T-cell (primary cell): ENCODE measurements around the gene OR51V1. TPM values are rescaled to one million over a fixed set of nuclear protein-coding genes. Genes with fewer than 3 reads are reported as not detected.

Experiments used
- ATAC-seq, 4 experiments: fragments of 200-7000 bp in 3 of 4; fragments of 150-1000 bp in 1 of 4; cut with Tn5 transposase; replicated peaks in 1 of 4; 1 replicate in 3 of 4; 2 replicates in 1 of 4; pipeline ENCODE4 v1.10.0; 2021; ENCODE audit warnings: moderate library complexity in 3 of 4, mild to moderate bottlenecking in 2 of 4, moderate number of reproducible peaks in 1 of 4
- CTCF ChIA-PET, 2 donors: fragments of 300-600 bp; sonication (Branson Sonifier 250); formaldehyde crosslinking; loops; one replicate each; lab custom pipeline; 2022; ENCODE audit warnings: antibody characterized with exemption in 2 of 2; lab: Charles Lee
- POLR2A ChIA-PET, 2 donors: fragments of 300-600 bp; sonication (Branson Sonifier 250); formaldehyde crosslinking; loops; one replicate each; lab custom pipeline; 2022; ENCODE audit warnings: antibody characterized with exemption in 2 of 2; lab: Charles Lee
- DNase-seq, 35 experiments: peaks; one replicate each; pipeline versions ENCODE4 v3.0.0 to v3.0.0-alpha.2; 2013 to 2023
- H3K27ac ChIP-seq: one replicate; pipeline ENCODE4 v1.5.1; 2013; ENCODE audit warnings: low read length
- H3K27me3 ChIP-seq, 2 experiments: replicated peaks in 1 of 2; 1 replicate in 1 of 2; 2 replicates in 1 of 2; pipeline versions ENCODE4 v1.6.1 to v1.7.0; 2013; ENCODE audit warnings: low read length in 1 of 2, mixed read lengths in 1 of 2; ENCODE audit not compliant: control insufficient read depth in 2 of 2, insufficient read depth in 2 of 2; ENCODE audit errors: extremely low read depth in 1 of 2
- H3K36me3 ChIP-seq, 2 donors: 1 replicate in 1 of 2; 2 replicates in 1 of 2; pipeline versions ENCODE4 v1.6.1 to v1.7.0; 2013; ENCODE audit warnings: low read length in 1 of 2; ENCODE audit not compliant: control insufficient read depth in 2 of 2, insufficient read depth in 1 of 2; ENCODE audit errors: extremely low read depth in 1 of 2
- H3K4me1 ChIP-seq, 2 experiments: 1 replicate in 1 of 2; 2 replicates in 1 of 2; pipeline versions ENCODE4 v1.6.1 to v1.7.0; 2013; ENCODE audit warnings: low read length in 2 of 2, mixed read lengths in 1 of 2; ENCODE audit not compliant: insufficient read depth in 2 of 2, control insufficient read depth in 1 of 2; ENCODE audit errors: extremely low read depth in 1 of 2
- H3K4me3 ChIP-seq, 2 donors: 1 replicate in 1 of 2; 2 replicates in 1 of 2; pipeline versions ENCODE4 v1.5.1 to v1.7.0; 2013; ENCODE audit warnings: mild to moderate bottlenecking in 2 of 2, low read length in 1 of 2, moderate library complexity in 1 of 2; ENCODE audit not compliant: control insufficient read depth in 1 of 2; ENCODE audit errors: extremely low read depth in 1 of 2
- H3K9me3 ChIP-seq: 2 replicates; pipeline ENCODE4 v1.7.0; 2013
- H3K27ac Mint-ChIP-seq, 2 donors: one replicate each; pipeline ENCODE4 v1.8.0; 2020 to 2021; ENCODE audit warnings: mild to moderate bottlenecking in 2 of 2, mixed read lengths in 2 of 2
- H3K27me3 Mint-ChIP-seq, 2 donors: one replicate each; pipeline ENCODE4 v1.8.0; 2021 to 2022; ENCODE audit warnings: mixed read lengths in 2 of 2
- H3K36me3 Mint-ChIP-seq: one replicate; pipeline ENCODE4 v1.8.0; 2021; ENCODE audit warnings: mixed read lengths
- H3K4me1 Mint-ChIP-seq, 3 donors: one replicate each; pipeline ENCODE4 v1.8.0; 2020 to 2022; ENCODE audit warnings: mixed read lengths in 3 of 3, mild to moderate bottlenecking in 1 of 3
- H3K4me3 Mint-ChIP-seq, 3 donors: one replicate each; pipeline ENCODE4 v1.8.0; 2020 to 2022; ENCODE audit warnings: mild to moderate bottlenecking in 3 of 3, mixed read lengths in 3 of 3, moderate library complexity in 3 of 3
- H3K9me3 Mint-ChIP-seq, 3 donors: one replicate each; pipeline ENCODE4 v1.8.0; 2020 to 2022; ENCODE audit warnings: mixed read lengths in 3 of 3
- whole genome bisulfite sequencing: methylation state at CpG from one replicate; pipeline ENCODE4 v1.1.5; 2013; ENCODE audit warnings: missing lambda C conversion rate; ENCODE audit not compliant: insufficient coverage; 5-methylcytosine and 5-hydroxymethylcytosine counted together
- total RNA-seq, 35 experiments: library from RNA in 6 of 35; stranded (reverse) in 6 of 35; fragments of 120-200 nt in 1 of 35; gene quantifications; one replicate each; pipeline versions ENCODE4 v1.2.1 to v1.2.4 and lab custom pipeline; 2013 to 2026

The OR51V1 gene
- total RNA-seq, 5 donors from 2014 or later (not counting 1 experiment from before 2014, with no cell fraction given), result not detected

GRCh38 chr11:5243816-5244180, 43.3 kb upstream of the OR51V1 start:
- no peaks in the 10 kb centered on the region for H3K9me3 Mint-ChIP-seq
- no CpG with 5 or more reads among the region's 4 CpGs for WGBS
- H3K4me3 ChIP-seq, result no peak overlapping the region
- H3K27me3 ChIP-seq, result no peaks in the 10 kb centered on the region
- peaks cover 2 to 14% of the 10 kb centered on the region in 2 donors for H3K27me3 Mint-ChIP-seq
- CTCF ChIA-PET, result no interaction called here
- no peaks in the 10 kb centered on the region for H3K9me3 ChIP-seq
- H3K27ac ChIP-seq, result no peak overlapping the region
- ATAC-seq (no peak), DNase-seq (no peak)
- H3K27ac Mint-ChIP-seq, result no peak overlapping the region
- H3K4me3 Mint-ChIP-seq, result no peak overlapping the region
- no peaks in the 10 kb centered on the region for H3K36me3 Mint-ChIP-seq
- H3K36me3 ChIP-seq, result no peaks in the 10 kb centered on the region
- POLR2A ChIA-PET, result no interaction called here
- no peaks in the 10 kb centered on the region for H3K4me1 ChIP-seq
- no peaks in the 10 kb centered on the region for H3K4me1 Mint-ChIP-seq

GRCh38 chr11:5242933-5243815, 42.7 kb upstream of the OR51V1 start:
- Mint-ChIP-seq H3K27ac (no peak overlapping the region), H3K27me3 (peaks cover 2 to 16% of the 10 kb centered on the region in 2 donors), H3K4me3 (no peak overlapping the region), H3K9me3 (no peaks in the 10 kb centered on the region), H3K4me1 (no peaks in the 10 kb centered on the region), H3K36me3 (no peaks in the 10 kb centered on the region)
- Histone ChIP-seq H3K27ac (no peak overlapping the region), H3K27me3 (no peaks in the 10 kb centered on the region), H3K36me3 (no peaks in the 10 kb centered on the region), H3K9me3 (no peaks in the 10 kb centered on the region), H3K4me1 (no peaks in the 10 kb centered on the region), H3K4me3 (no peak overlapping the region)
- no peak for DNase-seq
- POLR2A ChIA-PET, result no interaction called here
- no peak for ATAC-seq
- CTCF ChIA-PET, result no interaction called here
- 63% methylated on average over 6 of the region's 7 CpGs for WGBS

- DNase-seq, result no peak
- Histone ChIP-seq H3K4me1 (no peaks in the 10 kb centered on the region), H3K4me3 (no peak overlapping the region), H3K36me3 (no peaks in the 10 kb centered on the region), H3K27me3 (no peaks in the 10 kb centered on the region), H3K27ac (no peak overlapping the region), H3K9me3 (no peaks in the 10 kb centered on the region)
- no peak overlapping the region for H3K27ac Mint-ChIP-seq
- no CpG with 5 or more reads among the region's 2 CpGs for WGBS
- H3K4me1 Mint-ChIP-seq, result no peaks in the 10 kb centered on the region
- H3K27me3 Mint-ChIP-seq, result peaks cover 2 to 16% of the 10 kb centered on the region in 2 donors
- H3K36me3 Mint-ChIP-seq, result no peaks in the 10 kb centered on the region
- ATAC-seq, result no peak
- ChIA-PET POLR2A (no interaction called here), CTCF (no interaction called here)
- no peak overlapping the region for H3K4me3 Mint-ChIP-seq
- H3K9me3 Mint-ChIP-seq, result no peaks in the 10 kb centered on the region
These were observed 41.7 kb upstream of the OR51V1 start for GRCh38 chr11:5242208-5242607.

DNA sequence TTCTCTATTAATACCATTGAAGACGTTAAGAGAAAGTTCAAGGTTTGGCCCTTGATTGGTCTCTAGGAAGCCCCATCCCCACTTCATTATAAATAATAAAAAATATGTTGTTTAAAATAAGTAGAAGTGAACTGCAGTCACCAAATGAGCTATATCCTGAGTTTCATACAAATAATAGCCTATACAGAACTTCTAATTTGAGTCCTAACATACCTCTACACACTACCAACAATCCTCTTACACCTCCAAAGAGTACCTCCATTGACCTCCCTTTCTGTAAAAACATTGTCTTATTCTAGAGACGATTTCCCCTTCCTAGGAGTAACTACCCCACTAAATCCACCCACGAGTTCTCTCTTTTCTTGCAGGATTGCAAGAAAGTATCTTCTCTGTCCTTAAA, 41.0 kb upstream of the OR51V1 start:
- POLR2A ChIA-PET, result no interaction called here
- no peak for DNase-seq
- Mint-ChIP-seq H3K4me3 (no peak overlapping the region), H3K27ac (no peak overlapping the region), H3K9me3 (no peaks in the 10 kb centered on the region), H3K27me3 (peaks cover 2 to 18% of the 10 kb centered on the region in 2 donors), H3K36me3 (no peaks in the 10 kb centered on the region), H3K4me1 (no peaks in the 10 kb centered on the region)
- H3K9me3 ChIP-seq, result no peaks in the 10 kb centered on the region
- H3K27me3 ChIP-seq, result no peaks in the 10 kb centered on the region
- H3K4me1 ChIP-seq, result no peaks in the 10 kb centered on the region
- H3K27ac ChIP-seq, result no peak overlapping the region
- H3K4me3 ChIP-seq, result no peak overlapping the region
- CTCF ChIA-PET, result no interaction called here
- no peak for ATAC-seq
- H3K36me3 ChIP-seq, result no peaks in the 10 kb centered on the region
- WGBS, result 45% methylated on average over 2 of the region's 3 CpGs

- Histone ChIP-seq H3K36me3 (no peaks in the 10 kb centered on the region), H3K4me3 (no peak overlapping the region), H3K4me1 (no peaks in the 10 kb centered on the region), H3K27ac (no peak overlapping the region), H3K9me3 (no peaks in the 10 kb centered on the region), H3K27me3 (no peaks in the 10 kb centered on the region)
- no peak overlapping the region for H3K4me3 Mint-ChIP-seq
- no peak for DNase-seq
- no peaks in the 10 kb centered on the region for H3K36me3 Mint-ChIP-seq
- no peak for ATAC-seq
- H3K4me1 Mint-ChIP-seq, result no peaks in the 10 kb centered on the region
- peaks cover 2 to 15% of the 10 kb centered on the region in 2 donors for H3K27me3 Mint-ChIP-seq
- POLR2A ChIA-PET, result no interaction called here
- no peaks in the 10 kb centered on the region for H3K9me3 Mint-ChIP-seq
- 40% methylated on average over 1 of the region's 2 CpGs for WGBS
- H3K27ac Mint-ChIP-seq, result no peak overlapping the region
- CTCF ChIA-PET, result no interaction called here
These were observed 40.0 kb upstream of the OR51V1 start for GRCh38 chr11:5240458-5240857.

- Histone ChIP-seq H3K9me3 (no peaks in the 10 kb centered on the region), H3K27me3 (no peaks in the 10 kb centered on the region), H3K27ac (no peak overlapping the region), H3K4me3 (no peak overlapping the region), H3K36me3 (no peaks in the 10 kb centered on the region), H3K4me1 (no peaks in the 10 kb centered on the region)
- no peak overlapping the region for H3K27ac Mint-ChIP-seq
- CTCF ChIA-PET, result no interaction called here
- H3K36me3 Mint-ChIP-seq, result no peaks in the 10 kb centered on the region
- H3K27me3 Mint-ChIP-seq, result peaks cover 2 to 16% of the 10 kb centered on the region in 2 donors
- 67% methylated on average over 1 of the region's 1 CpG for WGBS
- DNase-seq, result no peak
- H3K4me1 Mint-ChIP-seq, result no peaks in the 10 kb centered on the region
- no peaks in the 10 kb centered on the region for H3K9me3 Mint-ChIP-seq
- ATAC-seq, result no peak
- no peak overlapping the region for H3K4me3 Mint-ChIP-seq
- POLR2A ChIA-PET, result no interaction called here
These were observed 39.6 kb upstream of the OR51V1 start for GRCh38 chr11:5240056-5240455.
